NK-92 (cell line): ENCODE measurements around the gene MYLK.

Experiments
- DNase-seq: peaks from one replicate; lab custom pipeline; 2025; ENCODE audit not compliant: unreplicated experiment; lab: John Stamatoyannopoulos, UW

Gene MYLK

DNA sequence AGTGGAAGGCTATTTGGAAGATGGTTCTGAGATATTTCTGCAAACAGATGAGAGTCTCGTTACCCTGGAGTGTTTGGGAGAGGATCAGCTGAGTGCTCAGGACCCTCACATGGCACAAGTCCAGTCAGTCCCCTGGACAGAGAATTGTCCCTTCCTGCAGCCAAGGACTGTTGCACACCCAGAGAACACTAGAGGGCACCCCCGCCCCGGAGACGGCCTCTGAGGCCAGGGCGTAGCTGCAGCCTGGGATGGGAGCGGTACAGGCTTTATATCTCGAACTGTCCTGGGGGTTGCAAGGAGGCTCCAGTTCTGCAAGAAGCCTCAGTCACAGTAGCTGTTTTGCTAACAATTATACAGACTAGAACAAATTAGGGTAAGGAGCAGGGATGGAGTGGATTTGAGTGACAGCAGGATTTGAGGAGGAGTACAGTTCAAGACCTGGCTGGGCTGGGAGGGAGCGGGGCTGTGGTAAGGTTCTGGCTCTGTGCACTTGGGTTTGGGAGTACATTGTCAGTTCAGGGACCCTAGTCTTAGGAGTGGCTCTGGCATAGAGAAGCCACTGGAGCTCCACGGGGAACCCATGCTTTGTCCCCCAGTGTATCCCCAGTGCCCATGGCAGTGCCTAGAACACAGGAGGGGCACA, 231.7 kb downstream of the MYLK start:
- no peak for DNase-seq

DNA sequence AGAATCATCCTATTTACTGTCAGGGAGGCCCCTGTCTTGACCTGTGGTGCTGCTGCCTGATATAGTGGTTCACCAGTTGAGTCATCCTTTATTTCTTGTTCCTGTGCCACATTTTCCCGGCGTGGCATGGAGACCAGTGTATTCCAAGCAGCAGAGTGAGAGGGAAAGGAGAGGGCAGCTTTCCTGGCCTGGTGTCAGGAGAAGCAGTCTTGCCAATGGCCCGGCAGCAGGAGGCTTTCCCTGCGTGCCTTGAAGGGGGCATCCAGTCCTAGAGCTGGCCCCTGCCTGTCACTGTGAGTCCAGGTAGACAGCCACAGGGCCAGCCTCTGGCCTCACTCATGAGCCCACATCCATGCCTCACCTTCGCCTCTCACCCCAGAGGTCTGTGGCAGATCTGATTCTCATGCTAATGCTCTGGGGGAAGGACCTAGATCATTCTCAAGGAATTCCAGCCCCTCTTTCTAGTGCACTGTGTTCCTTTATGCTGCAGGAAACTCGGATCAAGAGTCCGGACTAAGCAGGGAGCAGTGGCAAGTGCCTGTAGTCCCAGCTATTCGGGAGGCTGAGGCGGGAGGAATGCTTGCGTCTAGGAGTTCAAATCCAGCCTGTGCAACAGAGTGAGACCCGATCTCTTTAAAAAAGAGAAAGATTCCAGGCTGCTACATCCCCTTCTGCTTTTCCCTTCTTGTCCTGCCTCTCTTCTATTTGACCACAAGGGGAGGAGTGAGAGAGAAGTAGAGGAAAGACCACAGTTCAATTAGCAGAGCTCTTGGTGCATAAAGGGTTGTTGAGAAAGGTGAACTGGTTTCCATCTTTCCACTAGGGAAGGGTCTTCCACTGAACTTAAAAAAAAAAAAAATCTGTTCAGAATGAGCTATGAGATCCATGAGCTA, 232.4 kb downstream of the MYLK start:
- no peak for DNase-seq

DNA sequence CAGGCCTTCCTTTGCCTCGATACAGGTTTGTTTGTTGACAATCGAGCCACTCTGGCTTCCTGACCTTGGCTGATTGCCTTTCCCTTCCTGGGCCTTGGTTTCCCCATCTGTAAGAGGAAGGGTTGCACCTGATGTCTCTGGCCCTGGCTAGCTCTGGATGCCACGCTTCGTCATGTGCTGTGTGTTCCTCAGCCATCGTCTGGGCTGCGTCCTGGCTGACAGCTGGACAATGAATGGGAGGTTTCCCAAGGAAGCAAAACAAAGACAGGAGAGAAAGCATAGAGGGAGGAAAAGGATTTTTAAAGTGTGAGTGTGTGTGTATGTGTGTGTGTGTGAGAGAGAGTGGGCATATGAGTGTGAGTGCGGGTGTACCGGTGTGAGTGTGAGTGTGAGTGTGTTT, 234.0 kb downstream of the MYLK start:
- no peak for DNase-seq

DNA sequence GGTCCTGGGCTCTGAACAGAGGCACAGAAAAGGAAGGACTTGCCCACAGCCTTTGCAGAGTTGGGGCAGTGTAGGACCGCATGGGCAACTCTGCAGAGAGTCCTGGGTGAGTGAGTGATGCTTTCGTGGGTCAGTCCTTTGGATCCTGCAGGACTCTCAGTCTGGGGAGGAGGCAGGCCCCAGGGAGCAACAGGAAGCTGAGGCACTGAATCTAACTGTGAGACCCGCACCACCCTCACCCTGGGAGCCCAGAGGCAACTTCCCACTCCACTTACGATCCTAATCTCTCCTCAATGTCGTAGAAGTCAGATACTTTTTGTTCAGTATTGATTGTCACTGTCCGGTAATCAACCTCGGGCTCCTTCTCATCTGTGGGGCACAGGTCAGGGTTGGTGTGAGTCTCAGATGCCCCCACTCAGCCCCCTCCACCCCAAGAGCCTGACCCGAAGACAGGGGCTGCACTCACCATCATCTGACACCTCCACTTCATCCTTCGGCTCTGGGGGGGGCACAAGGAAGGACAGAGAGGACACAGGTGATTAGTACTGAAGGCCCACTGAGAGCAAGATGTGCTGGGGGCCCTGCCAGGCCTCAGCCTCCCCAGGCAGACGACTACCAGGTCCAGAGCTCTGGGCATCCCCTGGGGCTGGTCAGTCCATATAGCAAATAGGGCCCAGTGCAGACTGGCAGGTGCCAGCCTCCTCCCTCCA, 235.3 kb downstream of the MYLK start:
- DNase-seq, result no peak

DNA sequence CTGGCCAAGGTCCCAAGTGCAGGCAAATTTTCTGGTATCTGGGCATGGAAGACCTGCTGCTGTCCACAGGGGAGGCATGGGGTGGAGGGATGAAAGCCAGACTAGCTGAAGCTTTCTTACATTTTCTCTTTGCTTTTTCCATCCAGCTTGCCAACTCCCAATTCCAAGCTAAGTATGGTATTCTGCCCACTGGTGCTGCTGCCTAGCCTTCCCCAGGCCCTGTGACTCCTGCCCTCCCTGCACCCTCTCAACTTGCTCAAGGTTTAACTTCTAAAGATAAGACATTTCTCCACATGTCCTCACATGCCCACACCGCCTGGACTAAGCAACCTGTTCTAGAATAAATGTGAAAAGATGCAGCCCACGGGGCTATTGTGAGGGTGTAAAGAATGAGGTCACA, 239.8 kb downstream of the MYLK start:
- DNase-seq, result no peak

DNA sequence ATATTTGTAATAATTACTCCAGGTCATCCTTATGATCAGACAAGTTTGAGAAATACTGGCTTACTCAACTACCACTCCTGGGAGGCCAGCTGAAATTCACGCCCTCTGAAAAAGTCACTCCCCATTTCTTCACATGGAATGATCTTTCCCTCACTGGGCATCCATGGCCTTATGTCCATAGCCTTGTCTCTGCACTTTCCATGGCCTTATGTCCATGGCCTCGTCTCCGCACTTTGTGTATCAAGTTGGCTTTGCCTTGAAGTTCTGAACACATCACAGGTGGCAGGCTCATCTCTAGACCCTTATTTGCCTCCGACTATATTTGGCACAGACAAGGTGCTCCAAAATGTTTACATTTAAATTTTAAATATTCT, 241.2 kb downstream of the MYLK start:
- no peak for DNase-seq

DNA sequence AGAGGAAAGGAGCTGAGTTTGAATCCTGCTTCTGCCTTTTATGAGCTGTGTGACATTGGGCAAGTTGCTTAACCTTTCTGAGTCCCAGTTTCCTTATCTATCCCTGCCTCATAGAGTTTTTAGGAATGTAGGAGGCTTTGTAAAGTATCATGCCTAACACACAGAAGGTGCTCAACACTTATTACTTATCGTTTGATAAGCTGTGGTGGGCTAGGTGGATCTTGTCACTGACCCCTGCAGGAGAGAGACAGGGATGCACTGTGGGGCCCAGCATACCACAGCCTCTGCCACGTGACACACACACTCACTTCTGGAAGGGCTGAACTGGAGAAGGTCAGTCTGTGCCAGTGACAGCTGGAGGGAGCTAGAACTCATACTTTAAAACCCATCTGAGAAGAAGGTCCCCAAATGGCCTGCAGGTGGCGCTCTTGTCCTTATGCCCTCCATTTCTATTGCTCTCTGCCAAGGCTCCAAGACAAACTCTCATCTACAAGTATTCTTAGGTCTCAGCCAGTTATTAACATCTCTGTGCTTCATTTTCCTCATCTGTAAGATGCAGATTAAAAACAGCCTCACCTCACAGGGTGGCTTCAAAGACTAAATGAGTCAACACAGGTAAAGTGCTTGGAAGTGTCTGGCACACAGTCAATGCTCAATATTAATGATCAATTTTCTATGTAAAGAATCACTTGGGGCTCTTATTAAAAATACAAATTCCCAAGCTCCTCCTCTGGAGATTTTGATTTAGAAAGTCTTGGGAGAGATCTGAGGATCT, 241.8 kb downstream of the MYLK start:
- DNase-seq, result no peak

DNA sequence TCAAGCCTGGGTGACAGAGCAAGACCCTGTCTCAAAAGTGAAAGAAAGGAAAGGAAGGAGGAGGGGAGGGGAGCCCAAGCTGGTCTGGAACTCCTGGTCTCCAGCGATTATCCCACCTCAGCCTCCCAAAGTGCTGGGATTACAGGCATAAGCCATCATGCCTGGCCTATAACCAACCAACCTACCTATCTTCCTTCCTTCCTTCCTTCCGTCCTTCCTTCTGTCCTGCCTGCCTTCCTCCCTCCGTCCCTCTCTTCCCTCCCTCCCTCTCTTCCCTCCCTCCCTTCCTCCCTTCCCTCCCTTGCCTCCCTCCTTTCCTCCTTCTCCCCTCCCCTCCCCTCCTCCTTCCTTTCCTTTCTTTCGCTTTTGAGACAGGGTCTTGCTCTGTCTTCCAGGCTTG, 242.6 kb downstream of the MYLK start:
- no peak for DNase-seq

DNA sequence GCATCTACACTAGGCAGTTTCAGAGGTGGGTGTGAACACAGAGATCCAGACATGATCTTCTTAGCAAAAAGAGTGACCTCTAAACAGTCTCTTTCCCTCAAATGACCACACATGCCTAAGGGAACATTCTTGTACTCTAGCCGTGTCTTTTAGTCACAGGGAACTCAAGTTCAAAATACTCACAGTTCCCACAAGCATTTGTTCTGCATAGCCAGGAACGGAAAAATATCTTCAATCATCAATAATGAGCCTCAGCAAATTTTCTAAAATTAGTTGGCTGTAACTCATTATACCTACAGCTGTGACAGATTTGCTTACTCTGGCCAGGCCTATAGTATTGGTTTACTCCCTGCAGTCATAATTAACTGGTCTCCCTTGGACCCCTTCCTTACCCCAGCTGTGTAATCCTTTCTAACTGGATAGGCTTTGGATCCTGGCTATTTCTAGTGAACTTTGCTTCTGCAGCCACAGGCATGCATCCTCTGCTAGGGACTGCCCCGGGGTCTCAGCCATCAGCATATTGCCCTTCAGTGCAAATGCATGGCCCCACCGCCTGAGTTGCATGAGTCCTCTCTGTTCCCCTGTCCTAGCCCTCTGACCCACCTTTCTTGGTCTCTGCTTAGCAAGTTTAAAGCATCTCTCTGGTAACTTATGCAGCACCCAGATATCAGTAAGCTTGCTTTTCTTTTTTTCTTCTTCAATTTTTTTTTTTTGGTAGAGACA, 243.2 kb downstream of the MYLK start:
- DNase-seq, result no peak

DNA sequence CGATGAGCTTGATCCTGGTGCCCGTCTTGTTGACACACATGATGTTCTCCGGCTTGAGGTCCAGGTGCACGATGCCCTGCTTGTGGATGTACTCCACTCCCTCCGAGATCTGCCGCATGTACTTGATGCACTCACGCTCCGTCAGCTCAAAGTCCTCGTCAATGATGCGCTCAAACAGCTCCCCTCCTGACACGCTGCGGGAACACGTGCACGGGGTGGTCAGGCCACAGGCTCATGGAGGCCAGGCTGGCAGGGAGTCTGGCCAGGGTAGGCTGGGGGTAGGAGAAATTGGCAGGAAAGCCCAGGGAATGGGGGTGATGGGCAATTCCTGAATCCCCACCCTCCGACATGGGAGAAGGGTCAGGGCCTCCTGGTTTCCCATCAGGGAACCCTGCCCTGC, 243.8 kb downstream of the MYLK start:
- DNase-seq, result no peak

DNA sequence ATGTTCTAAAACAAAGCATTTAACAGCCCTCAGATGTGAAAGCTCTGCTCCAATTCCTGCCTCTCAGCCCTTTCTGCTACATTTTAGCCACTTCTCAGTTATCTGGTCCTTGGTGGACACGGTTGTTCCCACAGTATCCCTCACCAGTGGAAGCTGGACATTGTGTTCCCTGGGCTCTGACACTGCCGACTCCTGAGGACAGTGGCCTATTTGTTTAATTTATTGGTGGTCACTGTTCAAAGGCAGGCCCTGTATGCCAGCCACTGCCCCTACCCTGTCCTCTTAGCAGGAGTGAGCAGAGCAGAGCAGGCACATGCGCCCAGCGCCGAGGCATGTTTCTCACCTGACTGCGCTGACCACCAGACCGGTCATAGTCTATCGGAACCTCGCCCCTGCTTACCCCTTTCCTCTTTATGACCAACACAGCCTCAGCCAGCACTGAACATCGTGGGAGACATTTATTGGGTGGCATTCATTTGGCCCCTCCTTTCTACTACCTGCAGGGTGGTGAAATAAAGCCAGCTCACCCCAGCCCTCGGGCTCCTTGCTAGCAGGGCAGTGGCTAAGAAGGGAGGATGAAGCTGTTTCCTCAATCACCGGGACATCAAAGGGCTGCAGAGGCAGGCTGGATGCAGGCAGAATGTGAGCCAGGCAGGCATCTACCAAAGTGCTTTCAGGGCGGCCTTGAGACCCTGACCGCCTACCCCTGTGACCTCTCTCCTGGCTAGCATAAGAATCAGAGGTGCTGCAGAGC, 245.0 kb downstream of the MYLK start:
- DNase-seq, result no peak

DNA sequence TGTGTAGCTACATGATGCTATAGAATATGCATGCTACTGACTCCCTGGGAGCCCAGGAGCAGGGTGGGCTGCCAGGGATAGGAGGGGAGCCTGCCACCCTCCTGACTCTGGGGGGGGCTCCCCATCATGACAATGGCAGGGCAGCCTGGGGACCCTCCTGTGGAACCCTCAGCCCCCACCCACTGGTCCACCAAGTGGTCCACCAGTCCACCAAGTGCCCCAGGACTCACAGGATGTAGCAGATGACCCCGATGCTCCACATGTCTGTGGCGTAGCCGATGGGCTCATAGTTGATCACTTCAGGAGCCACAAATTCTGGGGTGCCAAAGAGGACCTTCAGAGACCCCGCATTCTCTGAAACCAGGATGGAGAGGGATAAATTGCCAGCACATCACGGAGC, 246.3 kb downstream of the MYLK start:
- no peak for DNase-seq

DNA sequence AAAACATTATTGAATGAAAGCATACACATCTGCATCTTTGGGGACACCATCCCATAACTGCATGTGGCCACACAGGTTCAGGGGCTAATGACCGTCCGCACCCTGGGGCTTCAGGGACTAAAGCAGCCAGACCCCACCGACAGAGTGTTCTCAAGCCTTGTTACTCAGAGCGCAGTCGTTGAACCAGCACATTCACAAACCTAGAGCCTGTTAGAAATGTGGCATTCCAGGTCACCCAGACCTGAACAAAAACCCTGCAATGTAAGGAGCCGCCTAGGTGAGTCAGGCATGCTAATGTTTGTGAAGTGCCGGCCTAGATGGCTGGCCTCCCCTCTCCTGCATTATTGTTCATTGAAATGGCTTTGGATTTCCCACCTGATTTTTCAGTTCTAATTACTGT, 247.0 kb downstream of the MYLK start:
- no peak for DNase-seq

DNA sequence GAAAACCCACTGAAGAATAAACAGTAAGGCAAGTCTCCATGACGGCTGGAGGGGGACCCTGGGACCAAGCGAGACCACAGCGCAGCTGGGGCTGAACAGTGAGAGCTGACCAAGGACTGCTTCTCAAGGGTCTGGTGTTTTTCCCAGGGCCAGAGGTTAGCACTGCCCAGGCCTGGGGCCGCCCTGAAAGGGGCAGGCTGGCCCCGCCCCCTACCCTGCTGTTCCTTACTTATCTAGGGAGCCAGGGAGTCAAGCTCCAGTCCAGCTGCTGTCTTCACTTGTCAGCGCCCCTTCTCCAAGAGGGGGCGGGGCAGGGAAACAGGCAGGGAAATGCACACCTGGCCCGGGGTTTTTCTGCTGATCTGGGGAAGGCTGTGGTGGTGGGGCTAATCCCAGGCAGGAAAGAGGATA, 247.7 kb downstream of the MYLK start:
- DNase-seq, result no peak

DNA sequence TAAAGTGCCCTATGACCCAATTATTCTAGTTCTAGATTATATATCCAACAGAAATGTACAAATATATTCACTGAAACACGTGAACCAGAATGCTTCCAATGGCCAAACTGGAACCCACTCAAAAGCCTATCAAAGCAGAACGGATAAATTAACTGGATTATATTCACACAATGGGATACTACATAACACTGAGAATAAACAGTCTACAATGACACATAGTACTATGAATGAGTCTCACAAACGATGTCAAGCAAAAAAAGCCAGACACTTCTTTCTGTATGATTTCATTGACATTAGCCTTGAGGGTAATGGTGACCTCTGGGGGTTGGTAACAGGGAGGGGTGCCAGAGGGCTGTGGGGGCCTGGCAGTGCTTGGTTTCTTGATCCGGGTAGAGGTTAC, 248.4 kb downstream of the MYLK start:
- DNase-seq, result no peak

DNA sequence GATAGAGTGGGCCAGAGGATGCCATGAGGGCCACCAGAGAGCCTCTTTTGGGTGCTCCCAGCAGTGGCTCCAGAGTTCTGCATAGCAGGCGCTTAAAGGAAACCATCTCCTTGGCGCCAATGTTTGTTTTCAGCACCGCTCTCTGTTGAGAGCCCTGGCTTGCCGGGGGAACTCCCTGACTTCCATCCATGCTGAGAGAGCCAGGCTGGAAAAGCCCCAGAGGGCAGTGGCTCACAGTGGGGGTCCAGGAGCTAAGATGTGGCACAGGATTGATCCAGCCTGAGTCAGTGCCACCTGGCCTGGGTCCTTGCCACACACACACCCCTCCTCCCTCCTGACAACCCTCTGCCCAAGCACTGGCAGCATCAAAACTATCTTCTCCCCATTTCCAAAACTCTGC, 248.9 kb downstream of the MYLK start:
- no peak for DNase-seq

DNA sequence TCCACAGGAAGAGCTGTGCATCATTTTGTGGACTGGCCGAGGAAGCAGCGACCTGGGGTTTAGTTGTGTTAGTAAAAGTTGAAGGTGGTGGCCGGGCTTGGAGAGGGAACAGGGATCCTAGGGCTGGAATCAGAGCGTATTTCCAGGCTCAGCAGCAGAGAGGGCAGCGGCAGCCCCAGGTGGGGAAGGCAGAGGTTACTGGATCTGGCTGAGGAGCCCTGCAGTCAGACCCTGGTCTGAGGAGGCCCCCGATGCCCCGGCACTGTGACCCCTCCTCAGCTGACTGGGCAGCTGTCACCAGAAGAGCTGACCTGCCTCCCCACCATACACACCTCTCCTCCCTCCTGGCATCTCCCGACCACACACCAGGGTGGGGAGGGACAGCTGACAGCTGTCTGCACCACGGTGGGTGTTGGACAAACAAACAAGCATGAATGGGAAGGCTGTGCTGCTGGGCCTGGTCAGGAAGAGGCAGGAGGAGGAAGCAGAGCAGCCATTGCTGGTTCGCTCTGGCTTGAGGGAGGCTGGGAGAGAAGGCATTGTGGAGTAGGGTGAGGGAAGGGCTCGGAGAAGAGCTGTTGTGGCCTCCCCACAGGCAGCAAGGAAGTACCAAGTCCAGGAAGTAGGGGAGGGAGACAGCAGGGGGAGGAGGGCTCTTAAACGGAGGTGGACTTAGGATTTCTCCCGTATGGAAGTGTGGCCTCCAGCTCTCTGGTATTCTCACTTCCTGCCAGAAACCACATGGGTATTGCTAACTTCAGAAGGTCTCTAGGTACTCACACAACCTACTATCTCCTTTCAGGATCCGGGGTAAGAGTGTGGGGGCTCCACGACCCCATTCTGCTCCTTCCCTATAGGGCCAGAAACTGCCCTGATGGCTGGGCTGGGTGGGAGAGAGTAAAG, 249.7 kb downstream of the MYLK start:
- DNase-seq, result no peak

DNA sequence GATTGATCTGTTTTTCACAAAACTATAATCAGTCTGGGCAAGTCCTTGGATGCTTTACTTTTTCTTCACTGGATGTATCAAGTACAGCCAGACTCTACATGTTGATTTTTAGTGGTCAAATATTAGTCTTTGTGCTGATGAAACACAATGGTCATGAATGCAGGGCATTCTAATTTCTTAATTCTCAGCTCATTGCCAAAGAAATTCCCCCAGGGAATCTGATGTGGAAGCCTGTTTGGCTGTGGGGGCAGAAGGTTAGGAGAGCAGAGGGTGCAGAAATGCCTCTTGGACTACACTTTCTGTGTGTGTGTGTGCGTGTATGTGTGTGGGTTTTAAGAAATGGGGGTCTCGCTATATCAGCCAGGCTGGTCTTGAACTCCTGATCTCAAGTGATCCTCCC, 250.6 kb downstream of the MYLK start:
- DNase-seq, result no peak

DNA sequence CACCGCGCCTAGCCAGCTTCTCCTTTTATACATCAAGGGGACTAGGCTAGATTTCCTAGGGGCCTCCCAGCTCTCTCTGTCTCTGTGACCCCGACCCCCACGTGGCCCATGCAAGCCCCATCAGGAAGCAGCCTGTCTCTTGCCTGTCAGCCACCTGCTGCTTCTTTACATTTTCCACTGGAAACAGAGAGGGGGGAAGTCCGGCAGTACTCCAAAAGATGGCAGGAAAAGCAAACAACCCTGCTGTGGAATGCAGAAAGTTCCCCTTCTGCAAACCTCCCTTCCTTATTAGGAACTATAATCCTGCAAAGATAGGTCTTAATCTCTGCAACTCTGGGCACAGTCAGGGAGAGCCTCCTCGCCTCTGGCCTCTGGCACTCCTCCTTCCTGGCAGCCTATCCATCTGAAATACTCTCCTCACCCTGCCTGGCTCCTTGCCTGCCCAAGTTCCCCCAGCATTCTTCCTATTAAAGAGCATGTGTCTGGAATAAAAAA, 251.9 kb downstream of the MYLK start:
- no peak for DNase-seq
